Measurements from ENCODE around the gene CCDC177. TPM values are rescaled to one million over a fixed set of nuclear protein-coding genes. Genes with fewer than 3 reads are reported as not detected.

The CCDC177 gene
- polyA plus RNA-seq, 1 donor from 2014 or later = 3.2 TPM

DNA sequence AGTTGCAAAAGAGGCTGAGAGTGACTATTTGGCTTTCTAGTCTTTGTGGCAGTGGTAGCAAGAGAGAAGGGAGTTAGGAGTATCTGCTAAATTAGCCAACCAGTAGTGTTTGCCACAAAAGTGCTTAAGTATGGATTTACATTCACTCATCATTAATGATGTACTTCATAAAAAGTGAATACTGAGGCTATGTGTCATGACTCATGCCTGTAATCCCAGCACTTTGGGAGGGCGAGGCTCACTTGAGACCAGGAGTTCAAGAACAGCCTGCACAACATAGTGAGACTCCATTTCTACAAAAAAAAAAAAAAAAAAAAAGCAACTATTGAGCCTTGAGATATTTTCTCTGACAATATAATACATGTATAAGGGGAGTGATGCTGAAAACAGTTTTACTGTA, 36.8 kb downstream of the CCDC177 start:
- no peak overlapping the region for H3K4me2 ChIP-seq (ENCODE audit: low read length)
- no peaks in the 10 kb centered on the region for H3F3A ChIP-seq (ENCODE audit: insufficient read depth, low read length, poor library complexity, severe bottlenecking)
- no peak overlapping the region for H3K9ac ChIP-seq (ENCODE audit: low read length)
- no peaks in the 10 kb centered on the region for H3K27me3 ChIP-seq (ENCODE audit: insufficient read depth, low read depth, low read length)
- no peaks in the 10 kb centered on the region for H3K79me2 ChIP-seq (replicated peaks; ENCODE audit: insufficient read depth, low read length)
- no peaks in the 10 kb centered on the region for H3K36me3 ChIP-seq (ENCODE audit: insufficient read depth, low read length)
- no peak overlapping the region for H3K27ac ChIP-seq (ENCODE audit: low read length)
- H2AFZ ChIP-seq (ENCODE audit: low read depth, low read length) = no peak overlapping the region
- H4K20me1 ChIP-seq (ENCODE audit: insufficient read depth) = no peaks in the 10 kb centered on the region
- H3K9me3 ChIP-seq (ENCODE audit: low read length) = no peaks in the 10 kb centered on the region
- no peak overlapping the region for H3K4me3 ChIP-seq (ENCODE audit: low read length)
- no peaks in the 10 kb centered on the region for H3K9me2 ChIP-seq (ENCODE audit: insufficient read depth, low read length)
- TF ChIP-seq MXI1 (conservative IDR thresholded peaks at IDR 0.05; ENCODE audit: poor library complexity, severe bottlenecking) (no peak), POLR2AphosphoS5 (IDR thresholded peaks at IDR 0.05) (no peak), RAD21 (conservative IDR thresholded peaks at IDR 0.05) (no peak), EP300 (conservative IDR thresholded peaks at IDR 0.05; ENCODE audit: poor library complexity, severe bottlenecking) (no peak), CTCF (IDR thresholded peaks at IDR 0.05; ENCODE audit: poor library complexity, severe bottlenecking) (no peak), SMC3 (conservative IDR thresholded peaks at IDR 0.05; ENCODE audit: poor library complexity) (no peak), EZH2 (IDR thresholded peaks at IDR 0.05; ENCODE audit: borderline replicate concordance, insufficient read depth, low read length, poor library complexity, severe bottlenecking) (no peak), REST (IDR thresholded peaks at IDR 0.05; ENCODE audit: borderline replicate concordance) (no peak), TAF1 (IDR thresholded peaks at IDR 0.05; ENCODE audit: low read depth) (no peak)

GRCh38 chr14:69536971-69537370, 37.7 kb downstream of the CCDC177 start:
- Histone ChIP-seq H4K20me1 (ENCODE audit: insufficient read depth) (no peaks in the 10 kb centered on the region), H3F3A (ENCODE audit: insufficient read depth, low read length, poor library complexity, severe bottlenecking) (no peaks in the 10 kb centered on the region), H3K4me3 (ENCODE audit: low read length) (no peak overlapping the region), H3K79me2 (replicated peaks; ENCODE audit: insufficient read depth, low read length) (no peaks in the 10 kb centered on the region), H3K27ac (ENCODE audit: low read length) (no peak overlapping the region), H3K27me3 (ENCODE audit: insufficient read depth, low read depth, low read length) (no peaks in the 10 kb centered on the region), H3K9me2 (ENCODE audit: insufficient read depth, low read length) (no peaks in the 10 kb centered on the region), H3K4me2 (ENCODE audit: low read length) (no peak overlapping the region), H3K36me3 (ENCODE audit: insufficient read depth, low read length) (no peaks in the 10 kb centered on the region), H2AFZ (ENCODE audit: low read depth, low read length) (no peak overlapping the region), H3K9ac (ENCODE audit: low read length) (no peak overlapping the region), H3K9me3 (ENCODE audit: low read length) (no peaks in the 10 kb centered on the region)
- TF ChIP-seq RAD21 (conservative IDR thresholded peaks at IDR 0.05) = no peak
- no peak for TF ChIP-seq TAF1 (IDR thresholded peaks at IDR 0.05; ENCODE audit: low read depth)
- TF ChIP-seq CTCF (IDR thresholded peaks at IDR 0.05; ENCODE audit: poor library complexity, severe bottlenecking) = no peak
- no peak for TF ChIP-seq MXI1 (conservative IDR thresholded peaks at IDR 0.05; ENCODE audit: poor library complexity, severe bottlenecking)
- TF ChIP-seq EZH2 (IDR thresholded peaks at IDR 0.05; ENCODE audit: borderline replicate concordance, insufficient read depth, low read length, poor library complexity, severe bottlenecking) = no peak
- TF ChIP-seq REST (IDR thresholded peaks at IDR 0.05; ENCODE audit: borderline replicate concordance) = no peak
- TF ChIP-seq EP300 (conservative IDR thresholded peaks at IDR 0.05; ENCODE audit: poor library complexity, severe bottlenecking) = no peak
- no peak for TF ChIP-seq POLR2AphosphoS5 (IDR thresholded peaks at IDR 0.05)
- no peak for TF ChIP-seq SMC3 (conservative IDR thresholded peaks at IDR 0.05; ENCODE audit: poor library complexity)
